ENCODE results near the gene SGTA.

The SGTA gene

DNA sequence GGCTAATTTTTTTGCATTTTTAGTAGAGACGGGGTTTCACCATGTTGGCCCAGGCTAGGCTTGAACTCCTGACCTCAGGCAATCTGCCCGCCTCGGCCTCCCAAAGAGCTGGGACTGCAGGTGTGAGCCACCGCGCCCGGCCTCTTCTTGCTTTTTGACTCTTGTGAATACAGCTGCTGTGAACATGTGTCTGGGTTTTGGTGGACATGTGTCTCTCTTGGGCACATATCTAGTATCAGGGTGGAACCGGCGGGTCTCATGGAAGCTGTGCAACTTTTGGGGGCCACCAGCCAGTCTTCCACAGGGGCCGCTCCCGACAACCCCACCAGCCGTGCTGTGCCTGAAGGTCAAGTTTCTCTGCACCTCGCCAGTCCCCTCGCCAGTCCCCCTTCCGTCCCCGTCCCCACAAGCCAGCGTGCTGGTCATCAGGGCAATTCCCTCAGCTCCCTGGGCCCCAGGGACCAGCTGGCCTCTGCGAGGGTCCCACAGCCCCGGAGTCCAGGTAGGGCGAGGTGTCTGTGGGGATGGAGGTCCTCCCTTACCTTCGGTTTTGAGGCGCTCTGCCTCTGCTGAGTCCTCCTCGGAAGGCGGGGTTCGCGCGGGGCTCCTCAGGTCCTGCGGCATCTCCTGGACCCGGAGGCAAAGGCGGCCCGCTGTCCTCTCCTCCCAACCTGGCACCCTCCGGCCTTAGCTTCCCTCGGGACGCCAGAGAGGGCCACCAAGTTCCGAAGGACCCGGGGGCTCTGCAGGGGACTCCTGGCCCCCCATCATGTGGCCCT is 16.3 kb downstream of the SGTA start:
- TF ChIP-seq POLR2AphosphoS5 (IDR thresholded peaks at IDR 0.05; ENCODE audit: low read depth, low read length) (no peak), FOXP2 (optimal IDR thresholded peaks at IDR 0.05; ENCODE audit: borderline replicate concordance, extremely low read depth, extremely low read length, insufficient read depth) (no peak), SIN3A (IDR thresholded peaks at IDR 0.05; ENCODE audit: borderline replicate concordance, insufficient read depth, low read length) (no peak), TAF1 (IDR thresholded peaks at IDR 0.05; ENCODE audit: borderline replicate concordance, insufficient read depth, low read length) (no peak)
- TF ChIP-seq, protein P1, sequence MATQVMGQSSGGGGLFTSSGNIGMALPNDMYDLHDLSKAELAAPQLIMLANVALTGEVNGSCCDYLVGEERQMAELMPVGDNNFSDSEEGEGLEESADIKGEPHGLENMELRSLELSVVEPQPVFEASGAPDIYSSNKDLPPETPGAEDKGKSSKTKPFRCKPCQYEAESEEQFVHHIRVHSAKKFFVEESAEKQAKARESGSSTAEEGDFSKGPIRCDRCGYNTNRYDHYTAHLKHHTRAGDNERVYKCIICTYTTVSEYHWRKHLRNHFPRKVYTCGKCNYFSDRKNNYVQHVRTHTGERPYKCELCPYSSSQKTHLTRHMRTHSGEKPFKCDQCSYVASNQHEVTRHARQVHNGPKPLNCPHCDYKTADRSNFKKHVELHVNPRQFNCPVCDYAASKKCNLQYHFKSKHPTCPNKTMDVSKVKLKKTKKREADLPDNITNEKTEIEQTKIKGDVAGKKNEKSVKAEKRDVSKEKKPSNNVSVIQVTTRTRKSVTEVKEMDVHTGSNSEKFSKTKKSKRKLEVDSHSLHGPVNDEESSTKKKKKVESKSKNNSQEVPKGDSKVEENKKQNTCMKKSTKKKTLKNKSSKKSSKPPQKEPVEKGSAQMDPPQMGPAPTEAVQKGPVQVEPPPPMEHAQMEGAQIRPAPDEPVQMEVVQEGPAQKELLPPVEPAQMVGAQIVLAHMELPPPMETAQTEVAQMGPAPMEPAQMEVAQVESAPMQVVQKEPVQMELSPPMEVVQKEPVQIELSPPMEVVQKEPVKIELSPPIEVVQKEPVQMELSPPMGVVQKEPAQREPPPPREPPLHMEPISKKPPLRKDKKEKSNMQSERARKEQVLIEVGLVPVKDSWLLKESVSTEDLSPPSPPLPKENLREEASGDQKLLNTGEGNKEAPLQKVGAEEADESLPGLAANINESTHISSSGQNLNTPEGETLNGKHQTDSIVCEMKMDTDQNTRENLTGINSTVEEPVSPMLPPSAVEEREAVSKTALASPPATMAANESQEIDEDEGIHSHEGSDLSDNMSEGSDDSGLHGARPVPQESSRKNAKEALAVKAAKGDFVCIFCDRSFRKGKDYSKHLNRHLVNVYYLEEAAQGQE (IDR thresholded peaks at IDR 0.05; ENCODE audit: insufficient read depth in 1 of 2, low read depth in 2 of 2, low read length in 2 of 2): no peak

DNA sequence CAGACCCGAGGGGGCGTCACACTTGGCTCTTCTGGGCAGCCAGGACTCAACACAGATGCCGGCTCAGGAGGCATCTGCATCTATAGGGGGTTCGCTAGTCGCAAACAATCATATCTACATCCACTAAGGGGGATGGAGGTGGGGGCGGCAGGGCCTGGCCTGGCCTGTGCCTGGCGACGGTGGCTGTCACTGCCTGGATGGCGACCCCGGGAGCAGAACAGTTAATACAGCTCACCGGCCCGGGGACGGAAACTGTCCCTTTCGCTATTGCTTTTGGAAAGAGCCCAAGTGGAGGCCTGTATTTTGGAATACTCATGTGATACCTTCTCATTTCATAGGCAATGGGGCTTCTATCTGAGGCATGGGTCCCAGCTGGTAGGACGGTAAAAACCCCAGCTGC is 17.7 kb downstream of the SGTA start:
- TF ChIP-seq POLR2AphosphoS5 (IDR thresholded peaks at IDR 0.05; ENCODE audit: low read depth, low read length) (no peak), SIN3A (IDR thresholded peaks at IDR 0.05; ENCODE audit: borderline replicate concordance, insufficient read depth, low read length) (no peak), FOXP2 (optimal IDR thresholded peaks at IDR 0.05; ENCODE audit: borderline replicate concordance, extremely low read depth, extremely low read length, insufficient read depth) (no peak), TAF1 (IDR thresholded peaks at IDR 0.05; ENCODE audit: borderline replicate concordance, insufficient read depth, low read length) (no peak)
- TF ChIP-seq, protein P1 (IDR thresholded peaks at IDR 0.05; ENCODE audit: insufficient read depth in 1 of 2, low read depth in 2 of 2, low read length in 2 of 2): no peak

DNA sequence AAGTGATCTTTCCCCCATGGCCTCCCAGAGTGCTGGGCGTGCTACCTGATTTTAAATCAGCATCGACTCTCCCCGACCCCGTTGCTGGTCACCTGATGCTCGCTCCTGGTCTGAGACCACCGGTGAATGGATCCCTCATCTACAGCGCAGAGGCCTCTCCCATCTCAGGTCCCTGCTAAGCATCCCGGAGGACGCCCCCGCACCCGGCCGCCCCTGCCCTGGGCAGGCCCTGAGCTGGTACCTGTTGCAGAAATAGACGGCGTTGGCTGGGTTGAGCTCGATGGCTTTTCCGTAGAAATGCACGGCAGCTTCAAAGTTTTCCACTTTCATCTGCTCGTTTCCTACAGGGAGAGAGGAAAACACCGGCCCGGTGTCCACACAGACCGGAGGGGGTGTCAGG is 18.1 kb downstream of the SGTA start:
- no peak for TF ChIP-seq TAF1 (IDR thresholded peaks at IDR 0.05; ENCODE audit: borderline replicate concordance, insufficient read depth, low read length)
- TF ChIP-seq FOXP2 (optimal IDR thresholded peaks at IDR 0.05; ENCODE audit: borderline replicate concordance, extremely low read depth, extremely low read length, insufficient read depth): no peak
- no peak for TF ChIP-seq SIN3A (IDR thresholded peaks at IDR 0.05; ENCODE audit: borderline replicate concordance, insufficient read depth, low read length)
- TF ChIP-seq, protein P1 (IDR thresholded peaks at IDR 0.05; ENCODE audit: insufficient read depth in 1 of 2, low read depth in 2 of 2, low read length in 2 of 2): no peak
- TF ChIP-seq POLR2AphosphoS5 (IDR thresholded peaks at IDR 0.05; ENCODE audit: low read depth, low read length): no peak

DNA sequence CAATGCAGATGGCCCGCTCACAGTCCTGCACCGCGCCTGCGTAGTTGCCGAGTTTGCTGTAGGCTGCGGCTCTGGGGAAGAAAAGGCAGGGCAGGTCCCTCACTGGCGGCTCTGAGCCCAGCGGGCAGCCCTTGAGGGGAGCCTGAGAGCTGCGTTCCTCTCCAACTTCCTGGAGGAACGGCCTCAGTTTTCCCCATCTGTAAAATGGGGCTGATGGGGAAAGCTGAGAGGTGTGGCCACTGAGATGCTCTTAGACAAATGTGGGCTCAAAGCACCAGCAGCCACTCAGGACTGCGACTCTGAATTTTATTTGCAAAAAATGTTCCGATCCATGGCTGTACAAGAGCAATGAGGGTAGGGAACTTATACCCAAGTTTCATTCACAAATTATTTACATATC is 19.4 kb downstream of the SGTA start:
- TF ChIP-seq FOXP2 (optimal IDR thresholded peaks at IDR 0.05; ENCODE audit: borderline replicate concordance, extremely low read depth, extremely low read length, insufficient read depth): no peak
- TF ChIP-seq, protein P1 (IDR thresholded peaks at IDR 0.05; ENCODE audit: insufficient read depth in 1 of 2, low read depth in 2 of 2, low read length in 2 of 2): no peak
- no peak for TF ChIP-seq POLR2AphosphoS5 (IDR thresholded peaks at IDR 0.05; ENCODE audit: low read depth, low read length)
- TF ChIP-seq TAF1 (IDR thresholded peaks at IDR 0.05; ENCODE audit: borderline replicate concordance, insufficient read depth, low read length): no peak
- TF ChIP-seq SIN3A (IDR thresholded peaks at IDR 0.05; ENCODE audit: borderline replicate concordance, insufficient read depth, low read length): no peak

Measured in PFSK-1 (cell line).